K562 (cell line): ENCODE results near the gene ZFYVE19. TPM values are rescaled to one million over a fixed set of nuclear protein-coding genes. Genes with fewer than 3 reads are reported as not detected.
A peak's percentile ranks its signal among the peaks of the same experiment; 100 is the strongest.

ENCODE experiments used
- ATAC-seq: fragments of 200-7000 bp; cut with Tn5 transposase; 3 replicates; pipeline ENCODE4 v1.9.1; 2020; ENCODE audit warnings: moderate library complexity
- BruUV-seq: library from RNA; stranded (reverse); fragments of 400-500 nt; replicated peaks from 2 replicates; lab custom pipeline; 2021; lab: Mats Ljungman, UMichigan
- CTCF ChIA-PET: fragments of 300-600 bp; formaldehyde crosslinking; extraction: SDS; loops from one replicate; lab custom pipeline; 2021; ENCODE audit warnings: low intra/inter-chr PET ratio; lab: Yijun Ruan, JAX
- POLR2A ChIA-PET: fragments of 300-600, 350-650 bp; sonication (Branson Sonifier 250); formaldehyde crosslinking; extraction: SDS; loops from one replicate; lab custom pipeline; 2021; ENCODE audit warnings: antibody characterized with exemption, inconsistent platforms; lab: Yijun Ruan, JAX
- DNase-seq, 4 experiments: peaks; one replicate each; pipeline versions ENCODE4 v3.0.0 to v3.0.0-alpha.2; 2011 to 2018; ENCODE audit warnings: low spot score in 3 of 4, mixed read lengths in 3 of 4; ENCODE audit errors: extremely low read depth in 1 of 4
- FAIRE-seq: peaks from 2 replicates; lab custom pipeline; 2011; peaks lifted over from hg19 to GRCh38; lab: Jason Lieb, UNC
- H2AFZ ChIP-seq: 2 replicates; pipeline ENCODE4 v1.6.0; 2011; ENCODE audit warnings: low read depth, low read length, control low read depth, inconsistent platforms
- H3K27ac ChIP-seq: fragments of 200-600 bp; 3 replicates; pipeline ENCODE4 v1.8.0; 2011; ENCODE audit warnings: low read depth, mild to moderate bottlenecking, control low read depth, inconsistent platforms, low read length, moderate library complexity, mixed read lengths; ENCODE audit errors: extremely low read depth
- H3K27me3 ChIP-seq, 2 experiments: fragments of 300-600 bp in 1 of 2; 2 replicates in 1 of 2; 3 replicates in 1 of 2; pipeline versions ENCODE4 v1.6.0 to v1.8.0; 2011; ENCODE audit warnings: inconsistent platforms in 2 of 2, low read length in 2 of 2, mild to moderate bottlenecking in 1 of 2, mixed read lengths in 1 of 2, moderate library complexity in 1 of 2; ENCODE audit not compliant: control insufficient read depth in 2 of 2, insufficient read depth in 2 of 2
- H3K36me3 ChIP-seq: fragments of 300-600 bp; 3 replicates; pipeline ENCODE4 v1.8.0; 2011; ENCODE audit warnings: mild to moderate bottlenecking, low read length, inconsistent platforms; ENCODE audit not compliant: control insufficient read depth, insufficient read depth
- H3K4me1 ChIP-seq, 2 experiments: fragments of 200-600 bp in 1 of 2; replicated peaks in 1 of 2; 2 replicates in 1 of 2; 3 replicates in 1 of 2; pipeline versions ENCODE4 v1.5.1 to v1.8.0; 2011; ENCODE audit warnings: inconsistent platforms in 2 of 2, low read length in 2 of 2, mild to moderate bottlenecking in 1 of 2, mixed read lengths in 1 of 2, moderate library complexity in 1 of 2; ENCODE audit not compliant: control insufficient read depth in 2 of 2, insufficient read depth in 2 of 2
- H3K4me2 ChIP-seq: 2 replicates; pipeline ENCODE4 v1.6.1; 2011; ENCODE audit warnings: low read length, control low read depth, inconsistent platforms, mixed read lengths; ENCODE audit not compliant: insufficient read depth
- H3K4me3 ChIP-seq: fragments of 200-600 bp; sonication (generic), shearing (Covaris generic); 2 replicates; pipeline ENCODE4 v1.5.1; 2016; ENCODE audit warnings: control low read depth, inconsistent platforms
- H3K79me2 ChIP-seq: fragments of 200-600 bp; 3 replicates; pipeline ENCODE4 v1.8.0; 2011; ENCODE audit warnings: low read length, inconsistent platforms; ENCODE audit not compliant: control insufficient read depth, insufficient read depth
- H3K9ac ChIP-seq, 2 experiments: 2 replicates each; pipeline versions ENCODE4 v1.6.0 to v1.6.1; 2011; ENCODE audit warnings: low read depth in 2 of 2, low read length in 2 of 2, control low read depth in 1 of 2, inconsistent platforms in 1 of 2, mild to moderate bottlenecking in 1 of 2, mixed read lengths in 1 of 2; ENCODE audit not compliant: insufficient read depth in 1 of 2
- H3K9me1 ChIP-seq: one replicate; pipeline ENCODE4 v1.6.0; 2011; ENCODE audit warnings: inconsistent platforms, mild to moderate bottlenecking, low read length, moderate library complexity; ENCODE audit not compliant: control insufficient read depth, insufficient read depth
- H3K9me3 ChIP-seq: replicated peaks from 2 replicates; pipeline ENCODE4 v1.5.1; 2011; ENCODE audit warnings: low read depth, low read length, inconsistent platforms; ENCODE audit not compliant: control insufficient read depth, insufficient read depth
- H4K20me1 ChIP-seq: replicated peaks from 2 replicates; pipeline ENCODE4 v1.6.1; 2011; ENCODE audit warnings: low read length, inconsistent platforms, mixed read lengths; ENCODE audit not compliant: control insufficient read depth, insufficient read depth
- CCAR2 ChIP-seq: fragments of 200-400 bp; formaldehyde crosslinking; IDR thresholded peaks from 2 replicates; pipeline ENCODE4 v1.6.1; 2017; ENCODE audit warnings: mild to moderate bottlenecking, low read depth, low read length
- CREM ChIP-seq: IDR thresholded peaks from 2 replicates; pipeline ENCODE4 v1.6.1; 2014; ENCODE audit warnings: antibody characterized with exemption, low read depth
- KAT2B ChIP-seq: IDR thresholded peaks from one replicate; pipeline ENCODE4 v1.6.1; 2012; ENCODE audit warnings: low read depth, mild to moderate bottlenecking, control low read depth, inconsistent platforms, low read length, moderate library complexity
- NR2C1 ChIP-seq, 2 experiments: fragments of 450-650 bp; IDR thresholded peaks; 2 replicates each; pipeline ENCODE4 v1.6.1; 2017; ENCODE audit warnings: mild to moderate bottlenecking in 2 of 2, antibody characterized with exemption in 1 of 2, inconsistent platforms in 1 of 2, missing compliant biosample characterization in 1 of 2, missing genetic modification characterization in 1 of 2
- SLC30A9 ChIP-seq: fragments of 250-450 bp; sonication (Bioruptor Pico); IDR thresholded peaks from 2 replicates; pipeline ENCODE4 v1.8.0; 2022; ENCODE audit warnings: mild to moderate bottlenecking, moderate library complexity
- TCF3 ChIP-seq: sonication (generic); formaldehyde crosslinking; IDR thresholded peaks from 2 replicates; pipeline ENCODE4 v1.4.0; 2020; ENCODE audit warnings: mild to moderate bottlenecking, missing genetic modification reagents
- ZBED1 ChIP-seq: IDR thresholded peaks from 2 replicates; pipeline ENCODE4 v1.6.1; 2014
- ZBTB40 ChIP-seq, 2 experiments: fragments of 450-650 bp in 1 of 2; sonication (generic) in 1 of 2; formaldehyde crosslinking in 1 of 2; IDR thresholded peaks; 2 replicates each; pipeline versions ENCODE4 v1.7.1 to v1.9.0; 2016 to 2022; ENCODE audit warnings: inconsistent platforms in 1 of 2, mild to moderate bottlenecking in 1 of 2, missing genetic modification reagents in 1 of 2
- WGBS: fragments of 100-300 bp; shearing (Covaris generic); methylation state at CpG from one replicate; pipeline ENCODE4 v1.1.6; 2016; ENCODE audit warnings: low coverage, mixed read lengths; ENCODE audit not compliant: insufficient coverage; ENCODE audit errors: missing lambda C conversion rate; 5-methylcytosine and 5-hydroxymethylcytosine counted together
- in situ Hi-C: fragments of 300-500 bp; cut with MboI; formaldehyde crosslinking; loops from 4 replicates; pipeline ENCODE4 v1.15.0; 2018; ENCODE audit warnings: inconsistent platforms, mixed read lengths
- intact Hi-C: fragments of 100-400 bp; cut with micrococcal nuclease; formaldehyde crosslinking; loops from 2 replicates; pipeline ENCODE4 v1.14.2; 2022
- polyA plus RNA-seq, 8 experiments: library from polyadenylated mRNA; depleted of rRNA in 4 of 8; stranded (reverse) in 5 of 8; unstranded in 3 of 8; fragments of >200 nt; fragmentation: Nextera tagmentation in 2 of 8; fragmentation: Illumina TruSeq in 1 of 8; extraction: Ambion mirVana in 2 of 8; extraction: Trizol in 1 of 8; gene quantifications; 2 replicates each; pipeline versions ENCODE4 v1.2.1 to v1.2.3, GENCODE V29; 2011 to 2014; ENCODE audit warnings: inconsistent platforms in 1 of 8, missing spikeins in 1 of 8
- total RNA-seq, 7 experiments: library from RNA; depleted of rRNA in 6 of 7; stranded (reverse); fragments of >200 nt in 6 of 7; fragmentation: Illumina TruSeq in 2 of 7; extraction: Trizol in 2 of 7; gene quantifications; 2 replicates each; pipeline versions ENCODE4 v1.2.1 to v1.2.3, GENCODE V29; 2011 to 2021; ENCODE audit warnings: low replicate concordance in 1 of 7

The ZFYVE19 gene
- total and polyA plus RNA-seq, 9 of the 15 experiments (the other 6 are each of a cell fraction or from before 2014, with no cell fraction given), result 1.5 to 36.8 (median 19.9) TPM

GRCh38 chr15:40812721-40813425, 6.0 kb downstream of the ZFYVE19 start:
- 80% methylated on average over 12 of the region's 12 CpGs for WGBS
- ChIA-PET POLR2A (interaction anchor here (0.5 kb wide), 1 partner anchor 24 kb away, joined by 3 read pairs; no protein-coding TSS in a partner anchor), CTCF (no interaction called here)
- peaks cover 8 to 22% of the 10 kb centered on the region in 2 experiments for H3K4me1 ChIP-seq
- peak overlapping the region in 1 of 2 experiments; percentile 31; a peak in 2 of 4 replicates for H3K9ac ChIP-seq
- FAIRE-seq (no peak), DNase-seq (no peak), ATAC-seq (no peak)
- BruUV-seq, result no TSS peak
- no peaks in the 10 kb centered on the region for H3K9me1 ChIP-seq
- H3K27ac ChIP-seq, result no peak overlapping the region
- in situ Hi-C loops, result no loop called here
- H3K4me3 ChIP-seq, result no peak overlapping the region
- H3K79me2 ChIP-seq, result peaks cover under 1% of the 10 kb centered on the region; the same call in 1 of the 3 replicates
- TF ChIP-seq ZBED1, result no peak
- no peak for TF ChIP-seq ZBTB40 (IDR thresholded peaks at IDR 0.05)
- no peak for TF ChIP-seq ZBTB40 (CRISPR knock-in tag; IDR thresholded peaks at IDR 0.05)
- no peak for TF ChIP-seq TCF3 (CRISPR knock-in tag)
- TF ChIP-seq SLC30A9 (CRISPR knock-in tag), result no peak
- no peak for TF ChIP-seq NR2C1 (IDR thresholded peaks at IDR 0.05)
- TF ChIP-seq NR2C1 (tag; IDR thresholded peaks at IDR 0.05), result no peak
- no peak for TF ChIP-seq CREM
- no peak for TF ChIP-seq CCAR2
- no peak for TF ChIP-seq KAT2B
- TF ChIP-seq, all 486 proteins: peak for 0
- H3K27me3 ChIP-seq, result no peaks in the 10 kb centered on the region
- intact Hi-C loops, result no loop called here
- no peaks in the 10 kb centered on the region for H4K20me1 ChIP-seq
- no peak overlapping the region for H2AFZ ChIP-seq
- H3K36me3 ChIP-seq, result peaks cover 26% of the 10 kb centered on the region
- no peaks in the 10 kb centered on the region for H3K9me3 ChIP-seq
- no peak overlapping the region for H3K4me2 ChIP-seq
